GM12878 (cell line): ENCODE measurements around the gene LANCL2. TPM values are rescaled to one million over a fixed set of nuclear protein-coding genes. Genes with fewer than 3 reads are reported as not detected.

Experiments
- ATAC-seq: fragments of 200-7000 bp; cut with Tn5 transposase; 3 replicates; pipeline ENCODE4 v1.9.1; 2020; ENCODE audit warnings: mild to moderate bottlenecking, moderate library complexity
- BruUV-seq: library from RNA; stranded (reverse); fragments of 400-500 nt; replicated peaks from 2 replicates; lab custom pipeline; 2021; lab: Mats Ljungman, UMichigan
- CTCF ChIA-PET: fragments of 300-600 bp; sonication (Branson Sonifier 250); formaldehyde crosslinking; extraction: SDS; loops from one replicate; lab custom pipeline; 2021; ENCODE audit warnings: inconsistent platforms; lab: Yijun Ruan, JAX
- POLR2A ChIA-PET: fragments of 350-600 bp; formaldehyde crosslinking; extraction: SDS; loops from one replicate; lab custom pipeline; 2021; ENCODE audit warnings: inconsistent platforms; lab: Charles Lee
- RAD21 ChIA-PET: fragments of 300-600 bp; sonication (Branson Sonifier 250); formaldehyde crosslinking; loops from one replicate; lab custom pipeline; 2023; ENCODE audit warnings: antibody characterized with exemption; ENCODE audit not compliant: unreplicated experiment; lab: Charles Lee
- SMC1A ChIA-PET: fragments of 300-600 bp; sonication (Branson Sonifier 250); formaldehyde crosslinking; loops from one replicate; lab custom pipeline; 2023; ENCODE audit not compliant: unreplicated experiment, uncharacterized antibody; lab: Charles Lee
- DNase-seq: peaks from one replicate; pipeline ENCODE4 v3.0.0-alpha.2; 2011; ENCODE audit warnings: low read depth, low spot score
- FAIRE-seq: peaks from 3 replicates; lab custom pipeline; 2011; peaks lifted over from hg19 to GRCh38; lab: Jason Lieb, UNC
- H2AFZ ChIP-seq: 2 replicates; pipeline ENCODE4 v1.6.0; 2011; ENCODE audit warnings: low read depth, low read length, control low read depth; ENCODE audit not compliant: control insufficient read depth
- H3K27ac ChIP-seq: 2 replicates; pipeline ENCODE4 v1.5.1; 2011; ENCODE audit warnings: control low read depth; ENCODE audit not compliant: control insufficient read depth, insufficient read depth
- H3K27me3 ChIP-seq, 2 experiments: replicated peaks in 1 of 2; 2 replicates each; pipeline versions ENCODE4 v1.6.0 to v1.6.1; 2011; ENCODE audit warnings: low read length in 1 of 2; ENCODE audit not compliant: control insufficient read depth in 2 of 2, insufficient read depth in 2 of 2
- H3K36me3 ChIP-seq, 2 experiments: 2 replicates each; pipeline ENCODE4 v1.5.1; 2011; ENCODE audit warnings: low read length in 1 of 2; ENCODE audit not compliant: control insufficient read depth in 2 of 2, insufficient read depth in 2 of 2
- H3K4me1 ChIP-seq: 2 replicates; pipeline ENCODE4 v1.6.1; 2011; ENCODE audit warnings: mild to moderate bottlenecking, low read length, moderate library complexity, mixed read lengths; ENCODE audit not compliant: control insufficient read depth, insufficient read depth
- H3K4me2 ChIP-seq: 2 replicates; pipeline ENCODE4 v1.6.0; 2011; ENCODE audit warnings: control low read depth; ENCODE audit not compliant: control insufficient read depth, insufficient read depth
- H3K4me3 ChIP-seq: fragments of 200-600 bp; sonication (generic); 2 replicates; pipeline ENCODE4 v1.5.1; 2016
- H3K79me2 ChIP-seq: 2 replicates; pipeline ENCODE4 v1.6.0; 2011; ENCODE audit warnings: low read length; ENCODE audit not compliant: control insufficient read depth, insufficient read depth
- H3K9ac ChIP-seq: 2 replicates; pipeline ENCODE4 v1.8.0; 2011; ENCODE audit warnings: low read length, control low read depth, mixed read lengths; ENCODE audit not compliant: control insufficient read depth, insufficient read depth
- H3K9me3 ChIP-seq: replicated peaks from 3 replicates; pipeline ENCODE4 v1.5.1; 2011; ENCODE audit warnings: mild to moderate bottlenecking, low read length; ENCODE audit not compliant: control insufficient read depth, insufficient read depth
- H4K20me1 ChIP-seq: 2 replicates; pipeline ENCODE4 v1.6.0; 2011; ENCODE audit not compliant: control insufficient read depth, insufficient read depth
- CBFB ChIP-seq: IDR thresholded peaks from 2 replicates; pipeline ENCODE4 v1.6.1; 2016; ENCODE audit warnings: antibody characterized with exemption, low read depth
- IKZF2 ChIP-seq, 2 experiments: fragments of 450-650 bp; IDR thresholded peaks; 2 replicates each; pipeline ENCODE4 v1.6.1; 2017; ENCODE audit warnings: mild to moderate bottlenecking in 2 of 2, moderate library complexity in 2 of 2
- MTA3 ChIP-seq: IDR thresholded peaks from 2 replicates; pipeline ENCODE4 v1.6.1; 2012; ENCODE audit warnings: low read length, inconsistent platforms, borderline replicate concordance
- NRF1 ChIP-seq: conservative IDR thresholded peaks from 2 replicates; pipeline ENCODE4 v1.6.1; 2011; ENCODE audit warnings: mild to moderate bottlenecking, low read depth, low read length, improper control_type of control experiment
- PML ChIP-seq: IDR thresholded peaks from 2 replicates; pipeline ENCODE4 v1.6.1; 2012; ENCODE audit warnings: low read length, inconsistent platforms
- RB1 ChIP-seq: fragments of 450-650 bp; formaldehyde crosslinking; IDR thresholded peaks from 2 replicates; pipeline ENCODE4 v1.6.1; 2017; ENCODE audit warnings: mild to moderate bottlenecking, borderline replicate concordance
- SMAD5 ChIP-seq: IDR thresholded peaks from 2 replicates; pipeline ENCODE4 v1.6.1; 2016; ENCODE audit warnings: antibody characterized with exemption, low read depth
- SMC3 ChIP-seq: IDR thresholded peaks from 2 replicates; pipeline ENCODE4 v1.6.1; 2011; ENCODE audit warnings: low read length, improper control_type of control experiment, borderline replicate concordance
- TBL1XR1 ChIP-seq: IDR thresholded peaks from 2 replicates; pipeline ENCODE4 v1.6.1; 2012; ENCODE audit warnings: low read depth, low read length, improper control_type of control experiment
- YBX1 ChIP-seq: fragments of 450-650 bp; IDR thresholded peaks from 2 replicates; pipeline ENCODE4 v1.6.1; 2016; ENCODE audit warnings: antibody characterized with exemption
- ZNF384 ChIP-seq: IDR thresholded peaks from 2 replicates; pipeline ENCODE4 v1.6.1; 2012; ENCODE audit warnings: low read depth, mild to moderate bottlenecking, low read length, improper control_type of control experiment, borderline replicate concordance
- WGBS: methylation state at CpG from one replicate; pipeline ENCODE4 v1.1.6; 2016; ENCODE audit warnings: low lambda C conversion rate; ENCODE audit not compliant: insufficient replicate concordance, insufficient coverage; ENCODE audit errors: missing lambda C conversion rate; 5-methylcytosine and 5-hydroxymethylcytosine counted together
- in situ Hi-C: fragments of 300-500 bp; cut with MboI; formaldehyde crosslinking; loops from 9 replicates; pipeline ENCODE4 v1.14.3; 2018; ENCODE audit warnings: mixed read lengths
- intact Hi-C: fragments of 100-400 bp; cut with micrococcal nuclease; formaldehyde crosslinking; loops from one replicate; pipeline ENCODE4 v1.14.2; 2022; ENCODE audit not compliant: unreplicated experiment
- polyA plus RNA-seq, 11 experiments: library from polyadenylated mRNA; depleted of rRNA in 4 of 11; unstranded in 6 of 11; stranded (reverse) in 5 of 11; fragments of >200 nt; fragmentation: Nextera tagmentation in 4 of 11; fragmentation: Illumina TruSeq in 1 of 11; extraction: Ambion mirVana in 4 of 11; extraction: Trizol in 1 of 11; gene quantifications; 1 replicate in 1 of 11; 2 replicates in 10 of 11; pipeline versions ENCODE4 v1.2.1 to v1.2.3, GENCODE V29; 2011 to 2016; ENCODE audit warnings: inconsistent platforms in 2 of 11, missing spikeins in 2 of 11, low read depth in 1 of 11
- total RNA-seq, 4 experiments: library from RNA; depleted of rRNA in 3 of 4; stranded (reverse); fragments of >200 nt in 3 of 4; fragmentation: Illumina TruSeq in 1 of 4; extraction: Trizol in 1 of 4; gene quantifications; 2 replicates each; pipeline versions ENCODE4 v1.2.1 to v1.2.3, GENCODE V29; 2013 to 2021
- TF ChIP-seq, protein P1 (sequence below): fragments of 450-650 bp; IDR thresholded peaks from 2 replicates; pipeline ENCODE4 v1.6.1; 2017; ENCODE audit warnings: antibody characterized with exemption, mild to moderate bottlenecking, moderate library complexity
- TF ChIP-seq, protein P2 (sequence below): IDR thresholded peaks from 2 replicates; pipeline ENCODE4 v1.6.1; 2012; ENCODE audit warnings: low read length, inconsistent platforms
- TF ChIP-seq, protein P3 (sequence below): fragments of 450-650 bp; IDR thresholded peaks from 2 replicates; pipeline ENCODE4 v1.6.1; 2018; ENCODE audit warnings: mild to moderate bottlenecking, low read depth, moderate library complexity; ENCODE audit not compliant: partially characterized antibody
- TF ChIP-seq, protein P4 (sequence below): fragments of 450-650 bp; formaldehyde crosslinking; IDR thresholded peaks from 2 replicates; pipeline ENCODE4 v1.4.0; 2022; ENCODE audit warnings: mild to moderate bottlenecking, moderate library complexity

LANCL2 gene
- total and polyA plus RNA-seq, 10 of the 15 experiments (the other 5 are each of a cell fraction or from before 2014, with no cell fraction given), result 8.1 to 28.6 (median 16.4) TPM

DNA sequence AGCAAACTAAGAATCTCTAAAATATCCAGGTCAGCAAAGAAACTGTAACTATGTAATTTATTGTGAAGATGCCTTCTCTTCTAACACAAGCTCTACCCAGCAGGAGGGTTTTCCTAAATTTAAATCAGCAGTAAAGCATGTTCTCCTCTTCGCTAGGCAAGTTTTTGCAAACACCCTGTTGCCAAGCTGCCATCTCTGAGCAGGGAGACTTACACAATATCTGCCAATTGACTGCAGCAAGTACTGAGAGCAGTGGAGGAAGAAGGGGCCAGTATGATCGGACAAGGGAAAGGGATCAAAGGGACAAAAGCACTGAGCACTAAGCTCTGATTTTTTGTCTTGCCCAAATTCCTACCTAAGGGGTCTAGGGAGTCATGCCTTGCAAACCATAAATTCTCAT, 16.0 kb upstream of the LANCL2 start:
- no peak overlapping the region for H3K4me3 ChIP-seq
- no peaks in the 10 kb centered on the region for H3K79me2 ChIP-seq
- FAIRE-seq (no peak), ATAC-seq (no peak), DNase-seq (no peak)
- in situ Hi-C loops (no loop called here), intact Hi-C loops (no loop called here)
- POLR2A ChIA-PET, result no interaction called here
- H3K27me3 ChIP-seq, result no peaks in the 10 kb centered on the region; a peak in 2 of 4 replicates
- no peak overlapping the region for H3K9ac ChIP-seq
- H3K27ac ChIP-seq, result no peak overlapping the region
- no peak overlapping the region for H3K4me2 ChIP-seq
- SMC1A ChIA-PET, result interaction anchor here (0.8 to 1.0 kb wide), 2 partner anchors 40 to 66 kb away, joined by 3 to 5 read pairs; no protein-coding TSS in a partner anchor
- H3K36me3 ChIP-seq, result no peaks in the 10 kb centered on the region
- no peaks in the 10 kb centered on the region; the same call in 2 of the 3 replicates for H3K9me3 ChIP-seq
- H4K20me1 ChIP-seq, result no peaks in the 10 kb centered on the region
- no peaks in the 10 kb centered on the region for H3K4me1 ChIP-seq
- no TSS peak for BruUV-seq
- no peak overlapping the region for H2AFZ ChIP-seq
- RAD21 ChIA-PET, result no interaction called here
- WGBS, result 3% methylated on average over 2 of the region's 2 CpGs
- CTCF ChIA-PET, result interaction anchor here (0.9 kb wide), 1 partner anchor 9 kb away, joined by 3 read pairs; no protein-coding TSS in a partner anchor
- TF ChIP-seq SMAD5 (no peak), MTA3 (no peak), NRF1 (no peak), RB1 (no peak), ZNF384 (no peak), CBFB (no peak), IKZF2 (IDR thresholded peaks at IDR 0.05) (no peak), PML (no peak), YBX1 (no peak), SMC3 (no peak), TBL1XR1 (no peak)
- TF ChIP-seq, protein P1, sequence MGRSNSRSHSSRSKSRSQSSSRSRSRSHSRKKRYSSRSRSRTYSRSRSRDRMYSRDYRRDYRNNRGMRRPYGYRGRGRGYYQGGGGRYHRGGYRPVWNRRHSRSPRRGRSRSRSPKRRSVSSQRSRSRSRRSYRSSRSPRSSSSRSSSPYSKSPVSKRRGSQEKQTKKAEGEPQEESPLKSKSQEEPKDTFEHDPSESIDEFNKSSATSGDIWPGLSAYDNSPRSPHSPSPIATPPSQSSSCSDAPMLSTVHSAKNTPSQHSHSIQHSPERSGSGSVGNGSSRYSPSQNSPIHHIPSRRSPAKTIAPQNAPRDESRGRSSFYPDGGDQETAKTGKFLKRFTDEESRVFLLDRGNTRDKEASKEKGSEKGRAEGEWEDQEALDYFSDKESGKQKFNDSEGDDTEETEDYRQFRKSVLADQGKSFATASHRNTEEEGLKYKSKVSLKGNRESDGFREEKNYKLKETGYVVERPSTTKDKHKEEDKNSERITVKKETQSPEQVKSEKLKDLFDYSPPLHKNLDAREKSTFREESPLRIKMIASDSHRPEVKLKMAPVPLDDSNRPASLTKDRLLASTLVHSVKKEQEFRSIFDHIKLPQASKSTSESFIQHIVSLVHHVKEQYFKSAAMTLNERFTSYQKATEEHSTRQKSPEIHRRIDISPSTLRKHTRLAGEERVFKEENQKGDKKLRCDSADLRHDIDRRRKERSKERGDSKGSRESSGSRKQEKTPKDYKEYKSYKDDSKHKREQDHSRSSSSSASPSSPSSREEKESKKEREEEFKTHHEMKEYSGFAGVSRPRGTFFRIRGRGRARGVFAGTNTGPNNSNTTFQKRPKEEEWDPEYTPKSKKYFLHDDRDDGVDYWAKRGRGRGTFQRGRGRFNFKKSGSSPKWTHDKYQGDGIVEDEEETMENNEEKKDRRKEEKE, result no peak
- TF ChIP-seq, protein P2, sequence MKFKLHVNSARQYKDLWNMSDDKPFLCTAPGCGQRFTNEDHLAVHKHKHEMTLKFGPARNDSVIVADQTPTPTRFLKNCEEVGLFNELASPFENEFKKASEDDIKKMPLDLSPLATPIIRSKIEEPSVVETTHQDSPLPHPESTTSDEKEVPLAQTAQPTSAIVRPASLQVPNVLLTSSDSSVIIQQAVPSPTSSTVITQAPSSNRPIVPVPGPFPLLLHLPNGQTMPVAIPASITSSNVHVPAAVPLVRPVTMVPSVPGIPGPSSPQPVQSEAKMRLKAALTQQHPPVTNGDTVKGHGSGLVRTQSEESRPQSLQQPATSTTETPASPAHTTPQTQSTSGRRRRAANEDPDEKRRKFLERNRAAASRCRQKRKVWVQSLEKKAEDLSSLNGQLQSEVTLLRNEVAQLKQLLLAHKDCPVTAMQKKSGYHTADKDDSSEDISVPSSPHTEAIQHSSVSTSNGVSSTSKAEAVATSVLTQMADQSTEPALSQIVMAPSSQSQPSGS, result no peak
- TF ChIP-seq, protein P3, sequence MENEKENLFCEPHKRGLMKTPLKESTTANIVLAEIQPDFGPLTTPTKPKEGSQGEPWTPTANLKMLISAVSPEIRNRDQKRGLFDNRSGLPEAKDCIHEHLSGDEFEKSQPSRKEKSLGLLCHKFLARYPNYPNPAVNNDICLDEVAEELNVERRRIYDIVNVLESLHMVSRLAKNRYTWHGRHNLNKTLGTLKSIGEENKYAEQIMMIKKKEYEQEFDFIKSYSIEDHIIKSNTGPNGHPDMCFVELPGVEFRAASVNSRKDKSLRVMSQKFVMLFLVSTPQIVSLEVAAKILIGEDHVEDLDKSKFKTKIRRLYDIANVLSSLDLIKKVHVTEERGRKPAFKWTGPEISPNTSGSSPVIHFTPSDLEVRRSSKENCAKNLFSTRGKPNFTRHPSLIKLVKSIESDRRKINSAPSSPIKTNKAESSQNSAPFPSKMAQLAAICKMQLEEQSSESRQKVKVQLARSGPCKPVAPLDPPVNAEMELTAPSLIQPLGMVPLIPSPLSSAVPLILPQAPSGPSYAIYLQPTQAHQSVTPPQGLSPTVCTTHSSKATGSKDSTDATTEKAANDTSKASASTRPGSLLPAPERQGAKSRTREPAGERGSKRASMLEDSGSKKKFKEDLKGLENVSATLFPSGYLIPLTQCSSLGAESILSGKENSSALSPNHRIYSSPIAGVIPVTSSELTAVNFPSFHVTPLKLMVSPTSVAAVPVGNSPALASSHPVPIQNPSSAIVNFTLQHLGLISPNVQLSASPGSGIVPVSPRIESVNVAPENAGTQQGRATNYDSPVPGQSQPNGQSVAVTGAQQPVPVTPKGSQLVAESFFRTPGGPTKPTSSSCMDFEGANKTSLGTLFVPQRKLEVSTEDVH, result no peak
- TF ChIP-seq, protein P4, sequence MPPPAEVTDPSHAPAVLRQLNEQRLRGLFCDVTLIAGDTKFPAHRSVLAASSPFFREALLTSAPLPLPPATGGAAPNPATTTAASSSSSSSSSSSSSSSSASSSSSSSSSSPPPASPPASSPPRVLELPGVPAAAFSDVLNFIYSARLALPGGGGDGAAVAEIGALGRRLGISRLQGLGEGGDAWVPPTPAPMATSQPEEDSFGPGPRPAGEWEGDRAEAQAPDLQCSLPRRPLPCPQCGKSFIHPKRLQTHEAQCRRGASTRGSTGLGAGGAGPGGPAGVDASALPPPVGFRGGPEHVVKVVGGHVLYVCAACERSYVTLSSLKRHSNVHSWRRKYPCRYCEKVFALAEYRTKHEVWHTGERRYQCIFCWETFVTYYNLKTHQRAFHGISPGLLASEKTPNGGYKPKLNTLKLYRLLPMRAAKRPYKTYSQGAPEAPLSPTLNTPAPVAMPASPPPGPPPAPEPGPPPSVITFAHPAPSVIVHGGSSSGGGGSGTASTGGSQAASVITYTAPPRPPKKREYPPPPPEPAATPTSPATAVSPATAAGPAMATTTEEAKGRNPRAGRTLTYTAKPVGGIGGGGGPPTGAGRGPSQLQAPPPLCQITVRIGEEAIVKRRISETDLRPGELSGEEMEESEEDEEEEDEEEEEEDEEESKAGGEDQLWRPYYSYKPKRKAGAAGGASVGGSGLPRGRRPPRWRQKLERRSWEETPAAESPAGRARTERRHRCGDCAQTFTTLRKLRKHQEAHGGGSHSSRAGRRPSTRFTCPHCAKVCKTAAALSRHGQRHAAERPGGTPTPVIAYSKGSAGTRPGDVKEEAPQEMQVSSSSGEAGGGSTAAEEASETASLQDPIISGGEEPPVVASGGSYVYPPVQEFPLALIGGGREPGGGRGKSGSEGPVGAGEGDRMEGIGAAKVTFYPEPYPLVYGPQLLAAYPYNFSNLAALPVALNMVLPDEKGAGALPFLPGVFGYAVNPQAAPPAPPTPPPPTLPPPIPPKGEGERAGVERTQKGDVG, result no peak
